Naive thymus-derived CD4-positive, alpha-beta T cell (primary cell): ENCODE results near the gene PURA. TPM values are rescaled to one million over a fixed set of nuclear protein-coding genes. Genes with fewer than 3 reads are reported as not detected.

Experiments used
- ATAC-seq: fragments of 150-1000 bp; cut with Tn5 transposase; 2 replicates; pipeline ENCODE4 v1.10.0; 2021; ENCODE audit warnings: mild to moderate bottlenecking, moderate library complexity
- CTCF ChIA-PET: fragments of 350-600 bp; sonication (Branson Sonifier 250); formaldehyde crosslinking; loops from one replicate; lab custom pipeline; 2021; ENCODE audit warnings: antibody characterized with exemption; lab: Charles Lee
- POLR2A ChIA-PET: fragments of 350-600 bp; sonication (Branson Sonifier 250); formaldehyde crosslinking; loops from one replicate; lab custom pipeline; 2021; ENCODE audit warnings: antibody characterized with exemption, inconsistent platforms; lab: Charles Lee
- DNase-seq, 9 donors: peaks; one replicate each; pipeline versions ENCODE4 v3.0.0 to v3.0.0-alpha.2; 2020 to 2022; ENCODE audit warnings: mixed read lengths in 1 of 9
- H3K27ac ChIP-seq: one replicate; pipeline ENCODE4 v1.7.0; 2013; ENCODE audit warnings: mild to moderate bottlenecking, low read depth, low read length, moderate library complexity
- H3K27me3 ChIP-seq, 2 donors: one replicate each; pipeline ENCODE4 v1.7.0; 2013; ENCODE audit warnings: low read length in 2 of 2, mild to moderate bottlenecking in 2 of 2, moderate library complexity in 2 of 2; ENCODE audit not compliant: control insufficient read depth in 2 of 2, insufficient read depth in 2 of 2
- H3K36me3 ChIP-seq, 3 experiments: 1 replicate in 2 of 3; 2 replicates in 1 of 3; pipeline ENCODE4 v1.7.0; 2013; ENCODE audit warnings: low read length in 3 of 3, mild to moderate bottlenecking in 3 of 3, moderate library complexity in 1 of 3; ENCODE audit not compliant: insufficient read depth in 3 of 3, control insufficient read depth in 2 of 3
- H3K4me1 ChIP-seq, 2 donors: one replicate each; pipeline ENCODE4 v1.7.0; 2013; ENCODE audit warnings: low read length in 2 of 2, mild to moderate bottlenecking in 2 of 2, moderate library complexity in 1 of 2; ENCODE audit not compliant: control insufficient read depth in 2 of 2, insufficient read depth in 2 of 2
- H3K4me3 ChIP-seq: 2 replicates; pipeline ENCODE4 v1.7.0; 2013; ENCODE audit warnings: mild to moderate bottlenecking, low read length
- H3K9me3 ChIP-seq, 3 experiments: 1 replicate in 2 of 3; 2 replicates in 1 of 3; pipeline ENCODE4 v1.7.0; 2013; ENCODE audit warnings: low read length in 3 of 3; ENCODE audit not compliant: control insufficient read depth in 2 of 3
- H3K27ac Mint-ChIP-seq, 9 donors: one replicate each; pipeline ENCODE4 v1.8.0; 2020 to 2022; ENCODE audit warnings: mixed read lengths in 9 of 9, mild to moderate bottlenecking in 8 of 9, moderate library complexity in 5 of 9, inconsistent platforms in 2 of 9
- H3K27me3 Mint-ChIP-seq, 5 donors: one replicate each; pipeline ENCODE4 v1.8.0; 2021 to 2022; ENCODE audit warnings: mixed read lengths in 5 of 5, mild to moderate bottlenecking in 1 of 5
- H3K36me3 Mint-ChIP-seq, 5 donors: one replicate each; pipeline ENCODE4 v1.8.0; 2020 to 2022; ENCODE audit warnings: mixed read lengths in 5 of 5, mild to moderate bottlenecking in 3 of 5, inconsistent platforms in 1 of 5
- H3K4me1 Mint-ChIP-seq, 7 donors: one replicate each; pipeline ENCODE4 v1.8.0; 2020 to 2022; ENCODE audit warnings: mixed read lengths in 7 of 7, mild to moderate bottlenecking in 3 of 7, inconsistent platforms in 1 of 7
- H3K4me3 Mint-ChIP-seq, 10 donors: one replicate each; pipeline ENCODE4 v1.8.0; 2020 to 2022; ENCODE audit warnings: mild to moderate bottlenecking in 10 of 10, mixed read lengths in 10 of 10, moderate library complexity in 6 of 10, inconsistent platforms in 2 of 10
- H3K9me3 Mint-ChIP-seq, 11 donors: one replicate each; pipeline ENCODE4 v1.8.0; 2020 to 2022; ENCODE audit warnings: mixed read lengths in 11 of 11, mild to moderate bottlenecking in 4 of 11, inconsistent platforms in 1 of 11, moderate library complexity in 1 of 11
- intact Hi-C, 2 donors: fragments of 100-400 bp; cut with micrococcal nuclease; formaldehyde crosslinking; loops; one replicate each; pipeline ENCODE4 v1.15.1; 2023
- polyA plus RNA-seq, 2 donors: library from polyadenylated mRNA; unstranded; fragments of 300-500 nt; fragmentation: Illumina TruSeq; gene quantifications; one replicate each; pipeline ENCODE4 v1.2.3, GENCODE V29; 2021
- total RNA-seq, 6 experiments: library from RNA in 5 of 6; stranded (reverse) in 5 of 6; gene quantifications; 1 replicate in 5 of 6; 2 replicates in 1 of 6; pipeline ENCODE4 v1.2.3 and lab custom pipeline; 2021 to 2026

Gene PURA
- total and polyA plus RNA-seq, 7 experiments from 2014 or later: 3.1 to 33.5 (median 12.2) TPM

- ChIA-PET POLR2A (interaction anchor here (0.6 kb wide), 1 partner anchor 1415 kb away, joined by 3 read pairs; no protein-coding TSS in a partner anchor), CTCF (no interaction called here)
- DNase-seq (no peak), ATAC-seq (no peak)
- intact Hi-C loops: loop anchor here (2.0 to 10.0 kb wide), 9 partner anchors 234 to 1756 kb away; partner anchors contain the start of genes DIAPH1 (in 1 of the 2), EGR1 (in 1 of the 2), HBEGF (in 1 of the 2) and IK (in 1 of the 2)
- Mint-ChIP-seq H3K9me3 (peaks cover 0 to 7% (median 0%) of the 10 kb centered on the region in 11 donors), H3K27me3 (peaks cover 0 to 58% (median 4%) of the 10 kb centered on the region in 5 donors), H3K4me3 (peak overlapping the region in 2 of 10 donors; percentile 16 to 54), H3K4me1 (peaks cover 38 to 84% (median 60%) of the 10 kb centered on the region in 7 donors), H3K36me3 (peaks cover 0 to 4% (median 0%) of the 10 kb centered on the region in 5 donors), H3K27ac (peak overlapping the region in 1 of 9 donors; percentile 25)
- Histone ChIP-seq H3K27ac (no peak overlapping the region), H3K4me3 (no peak overlapping the region), H3K9me3 (no peaks in the 10 kb centered on the region), H3K4me1 (peaks cover 27 to 43% of the 10 kb centered on the region in 2 donors), H3K27me3 (peaks cover 0 to 7% of the 10 kb centered on the region in 2 donors), H3K36me3 (peaks cover 0 to 4% (median 0%) of the 10 kb centered on the region in 3 experiments)
Measured at GRCh38 chr5:140110646-140110957, 3.3 kb upstream of the PURA start.

- no peak for DNase-seq
- POLR2A ChIA-PET: interaction anchor here (1.0 kb wide), 1 partner anchor 12 kb away, joined by 3 read pairs; no protein-coding TSS in a partner anchor
Measured at GRCh38 chr5:140111011-140111858, 2.7 kb upstream of the PURA start.

GRCh38 chr5:140111859-140112551 is 1.9 kb upstream of the PURA start:
- Histone ChIP-seq H3K27ac (peak overlapping the region; percentile 9), H3K36me3 (peaks cover 0 to 4% (median 0%) of the 10 kb centered on the region in 3 experiments), H3K9me3 (no peaks in the 10 kb centered on the region), H3K27me3 (peaks cover 0 to 7% of the 10 kb centered on the region in 2 donors), H3K4me3 (no peak overlapping the region), H3K4me1 (peaks cover 33 to 49% of the 10 kb centered on the region in 2 donors)
- H3K4me3 Mint-ChIP-seq: peak overlapping the region; percentile 42 to 97 (median 88)
- ChIA-PET POLR2A (interaction anchor here (0.6 to 8.1 kb wide), 6 partner anchors 6 to 1800 kb away, joined by 3 to 60 read pairs (median 4); no protein-coding TSS in a partner anchor), CTCF (interaction anchor here (5.2 kb wide), 1 partner anchor 32 kb away, joined by 30 read pairs; no protein-coding TSS in a partner anchor)
- peak overlapping the region in 8 of 9 donors; percentile 38 to 92 (median 84) for H3K27ac Mint-ChIP-seq
- no peak for DNase-seq
- peaks cover 0 to 49% (median 4%) of the 10 kb centered on the region in 5 donors for H3K27me3 Mint-ChIP-seq
- ATAC-seq: no peak
- intact Hi-C loops: loop anchor here (2.0 to 10.0 kb wide), 9 partner anchors 233 to 1757 kb away; partner anchors contain the start of genes DIAPH1 (in 1 of the 2), EGR1 (in 1 of the 2), HBEGF (in 1 of the 2) and IK (in 1 of the 2)
- peaks cover 0 to 7% (median 0%) of the 10 kb centered on the region in 11 donors for H3K9me3 Mint-ChIP-seq
- H3K4me1 Mint-ChIP-seq: peaks cover 44 to 87% (median 64%) of the 10 kb centered on the region in 7 donors
- H3K36me3 Mint-ChIP-seq: peaks cover 0 to 4% (median 0%) of the 10 kb centered on the region in 5 donors

More at GRCh38 chr5:140111011-140111858, 2.7 kb upstream of the PURA start:
- CTCF ChIA-PET: interaction anchor here (5.2 kb wide), 1 partner anchor 33 kb away, joined by 30 read pairs; no protein-coding TSS in a partner anchor
- Histone ChIP-seq H3K36me3 (peaks cover 0 to 4% (median 0%) of the 10 kb centered on the region in 3 experiments), H3K4me3 (no peak overlapping the region), H3K27me3 (peaks cover 0 to 7% of the 10 kb centered on the region in 2 donors), H3K9me3 (no peaks in the 10 kb centered on the region), H3K27ac (peak overlapping the region; percentile 9), H3K4me1 (peaks cover 33 to 49% of the 10 kb centered on the region in 2 donors)
- peaks cover 0 to 7% (median 0%) of the 10 kb centered on the region in 11 donors for H3K9me3 Mint-ChIP-seq
- peak overlapping the region; percentile 42 to 97 (median 88) for H3K4me3 Mint-ChIP-seq
- H3K27ac Mint-ChIP-seq: peak overlapping the region in 7 of 9 donors; percentile 71 to 90 (median 83)
- peaks cover 0 to 54% (median 4%) of the 10 kb centered on the region in 5 donors for H3K27me3 Mint-ChIP-seq
- no peak for ATAC-seq
- intact Hi-C loops: loop anchor here (2.0 to 10.0 kb wide), 9 partner anchors 234 to 1756 kb away; partner anchors contain the start of genes DIAPH1 (in 1 of the 2), EGR1 (in 1 of the 2), HBEGF (in 1 of the 2) and IK (in 1 of the 2)
- peaks cover 0 to 4% (median 0%) of the 10 kb centered on the region in 5 donors for H3K36me3 Mint-ChIP-seq
- peaks cover 44 to 87% (median 64%) of the 10 kb centered on the region in 7 donors for H3K4me1 Mint-ChIP-seq

GRCh38 chr5:140112685-140113179 is 1.2 kb upstream of the PURA start:
- Mint-ChIP-seq H3K4me3 (peak overlapping the region; percentile 83 to 97 (median 94)), H3K27ac (peak overlapping the region; percentile 58 to 96 (median 88)), H3K4me1 (peaks cover 48 to 91% (median 68%) of the 10 kb centered on the region in 7 donors), H3K36me3 (peaks cover 0 to 4% (median 0%) of the 10 kb centered on the region in 5 donors), H3K9me3 (peaks cover 0 to 5% (median 0%) of the 10 kb centered on the region in 11 donors), H3K27me3 (peaks cover 0 to 47% (median 4%) of the 10 kb centered on the region in 5 donors)
- no peak for DNase-seq
- ATAC-seq: no peak
- peaks cover 37 to 53% of the 10 kb centered on the region in 2 donors for H3K4me1 ChIP-seq
- peaks cover 0 to 7% of the 10 kb centered on the region in 2 donors for H3K27me3 ChIP-seq
- CTCF ChIA-PET: interaction anchor here (5.2 kb wide), 1 partner anchor 32 kb away, joined by 30 read pairs; no protein-coding TSS in a partner anchor
- H3K4me3 ChIP-seq: peak overlapping the region; percentile 77
- H3K36me3 ChIP-seq: peaks cover 0 to 4% (median 0%) of the 10 kb centered on the region in 3 experiments
- no peaks in the 10 kb centered on the region for H3K9me3 ChIP-seq
- POLR2A ChIA-PET: interaction anchor here (0.6 to 8.1 kb wide), 9 partner anchors 7 to 1800 kb away, joined by 3 to 60 read pairs (median 4); partner anchors contain the start of gene FAM53C
- intact Hi-C loops: loop anchor here (5.0 to 10.0 kb wide), 8 partner anchors 232 to 1758 kb away; partner anchors contain the start of genes DIAPH1 (in 1 of the 2), EGR1 (in 1 of the 2), HBEGF (in 1 of the 2) and KDM3B (in 1 of the 2)
- peak overlapping the region; percentile 89 for H3K27ac ChIP-seq

- POLR2A ChIA-PET: interaction anchor here (0.7 to 8.1 kb wide), 10 partner anchors 7 to 1776 kb away, joined by 3 to 60 read pairs (median 4); partner anchors contain the start of genes CYSTM1 and FAM53C
- CTCF ChIA-PET: interaction anchor here (5.2 kb wide), 1 partner anchor 31 kb away, joined by 30 read pairs; no protein-coding TSS in a partner anchor
- Mint-ChIP-seq H3K4me1 (peaks cover 52 to 95% (median 73%) of the 10 kb centered on the region in 7 donors), H3K27ac (peak overlapping the region; percentile 88 to 99 (median 95)), H3K4me3 (peak overlapping the region; percentile 86 to 97 (median 94)), H3K9me3 (peaks cover 0 to 4% (median 0%) of the 10 kb centered on the region in 11 donors), H3K27me3 (peaks cover 0 to 48% (median 4%) of the 10 kb centered on the region in 5 donors), H3K36me3 (peaks cover 0 to 4% (median 0%) of the 10 kb centered on the region in 5 donors)
- intact Hi-C loops: loop anchor here (5.0 to 10.0 kb wide), 8 partner anchors 232 to 1758 kb away; partner anchors contain the start of genes DIAPH1 (in 1 of the 2), EGR1 (in 1 of the 2), HBEGF (in 1 of the 2) and KDM3B (in 1 of the 2)
- Histone ChIP-seq H3K4me1 (peaks cover 42 to 58% of the 10 kb centered on the region in 2 donors), H3K9me3 (no peaks in the 10 kb centered on the region), H3K4me3 (peak overlapping the region; percentile 77), H3K27ac (peak overlapping the region; percentile 89), H3K36me3 (peaks cover 0 to 4% (median 0%) of the 10 kb centered on the region in 3 experiments), H3K27me3 (peaks cover 0 to 7% of the 10 kb centered on the region in 2 donors)
- peak in 7 of 9 donors; percentile 8 to 49 (median 24) for DNase-seq
- no peak for ATAC-seq
Measured at GRCh38 chr5:140113180-140113698, 670 bp upstream of the PURA start.
